HepG2 (cell line): Measurements from ENCODE around the gene SPART. TPM values are rescaled to one million over a fixed set of nuclear protein-coding genes. Genes with fewer than 3 reads are reported as not detected.

Experiments
- ATAC-seq: fragments of 200-7000 bp; cut with Tn5 transposase; 3 replicates; pipeline ENCODE4 v1.9.1; 2020; ENCODE audit warnings: mild to moderate bottlenecking, moderate library complexity
- BruUV-seq: library from RNA; stranded (reverse); fragments of 400-500 nt; replicated peaks from 2 replicates; lab custom pipeline; 2021; lab: Mats Ljungman, UMichigan
- CTCF ChIA-PET: fragments of 300-600 bp; formaldehyde crosslinking; extraction: SDS; loops from one replicate; lab custom pipeline; 2021; ENCODE audit warnings: low total read pairs, inconsistent platforms, low intra/inter-chr PET ratio; lab: Yijun Ruan, JAX
- POLR2A ChIA-PET: fragments of 350-600 bp; sonication (Branson Sonifier 250); formaldehyde crosslinking; loops from one replicate; lab custom pipeline; 2020; ENCODE audit warnings: antibody characterized with exemption, inconsistent platforms; lab: Yijun Ruan, JAX
- DNase-seq: peaks from one replicate; pipeline ENCODE4 v3.0.0-alpha.2; 2015; ENCODE audit warnings: low spot score
- FAIRE-seq: peaks from 3 replicates; lab custom pipeline; 2011; peaks lifted over from hg19 to GRCh38; lab: Jason Lieb, UNC
- H2AFZ ChIP-seq: one replicate; pipeline ENCODE4 v1.6.1; 2011; ENCODE audit warnings: low read length, inconsistent platforms
- H3K27ac ChIP-seq: fragments of 300-600 bp; 3 replicates; pipeline ENCODE4 v1.8.0; 2011; ENCODE audit warnings: mixed run types, mild to moderate bottlenecking, mixed read lengths, low read length, inconsistent platforms; ENCODE audit not compliant: insufficient read depth; ENCODE audit errors: extremely low read length
- H3K27me3 ChIP-seq, 2 experiments: fragments of 200-600 bp in 1 of 2; 2 replicates in 1 of 2; 3 replicates in 1 of 2; pipeline versions ENCODE4 v1.6.0 to v1.8.0; 2011; ENCODE audit warnings: low read length in 2 of 2, mild to moderate bottlenecking in 2 of 2, moderate library complexity in 2 of 2, inconsistent platforms in 1 of 2; ENCODE audit not compliant: insufficient read depth in 2 of 2, control insufficient read depth in 1 of 2
- H3K36me3 ChIP-seq, 2 experiments: fragments of 200-600 bp in 1 of 2; replicated peaks in 1 of 2; 2 replicates in 1 of 2; 3 replicates in 1 of 2; pipeline versions ENCODE4 v1.5.1 to v1.8.0; 2011; ENCODE audit warnings: low read length in 2 of 2, inconsistent platforms in 1 of 2; ENCODE audit not compliant: insufficient read depth in 2 of 2, control insufficient read depth in 1 of 2
- H3K4me1 ChIP-seq: 2 replicates; pipeline ENCODE4 v1.5.1; 2012; ENCODE audit warnings: low read length, inconsistent platforms; ENCODE audit not compliant: insufficient read depth
- H3K4me2 ChIP-seq: 2 replicates; pipeline ENCODE4 v1.6.0; 2011; ENCODE audit warnings: low read depth, low read length, inconsistent platforms
- H3K4me3 ChIP-seq, 3 experiments: fragments of 200-600 bp in 1 of 3; sonication (generic), shearing (Covaris generic) in 1 of 3; replicated peaks in 1 of 3; 2 replicates each; pipeline ENCODE4 v1.5.1; 2011 to 2016; ENCODE audit warnings: low read length in 3 of 3, inconsistent platforms in 2 of 3, low read depth in 2 of 3, mild to moderate bottlenecking in 2 of 3, control low read depth in 1 of 3, mixed read lengths in 1 of 3; ENCODE audit not compliant: insufficient read depth in 1 of 3
- H3K79me2 ChIP-seq: one replicate; pipeline ENCODE4 v1.6.1; 2011; ENCODE audit warnings: low read length, inconsistent platforms; ENCODE audit not compliant: insufficient read depth
- H3K9ac ChIP-seq: 2 replicates; pipeline ENCODE4 v1.6.0; 2011; ENCODE audit warnings: mild to moderate bottlenecking, low read depth, low read length, inconsistent platforms; ENCODE audit not compliant: insufficient read depth
- H3K9me3 ChIP-seq: 2 replicates; pipeline ENCODE4 v1.5.1; 2012; ENCODE audit warnings: mild to moderate bottlenecking, low read length
- H4K20me1 ChIP-seq: 2 replicates; pipeline ENCODE4 v1.6.0; 2011; ENCODE audit warnings: inconsistent platforms, mild to moderate bottlenecking, low read length, moderate library complexity; ENCODE audit not compliant: insufficient read depth
- CTCF ChIP-seq: sonication (generic); formaldehyde crosslinking; IDR thresholded peaks from 2 replicates; pipeline ENCODE4 v1.5.0; 2020; ENCODE audit warnings: mild to moderate bottlenecking, missing genetic modification reagents, moderate library complexity
- SMC3 ChIP-seq: IDR thresholded peaks from 2 replicates; pipeline ENCODE4 v1.6.1; 2011; ENCODE audit warnings: low read length, improper control_type of control experiment
- STAG1 ChIP-seq: sonication (generic); formaldehyde crosslinking; IDR thresholded peaks from 2 replicates; pipeline ENCODE4 v1.4.0; 2020; ENCODE audit warnings: missing genetic modification reagents
- ZNF142 ChIP-seq: sonication (generic); formaldehyde crosslinking; IDR thresholded peaks from 2 replicates; pipeline ENCODE4 v1.4.0; 2020; ENCODE audit warnings: missing genetic modification reagents
- WGBS: methylation state at CpG from one replicate; pipeline ENCODE4 v1.1.6; 2017; ENCODE audit warnings: low lambda C conversion rate; 5-methylcytosine and 5-hydroxymethylcytosine counted together
- in situ Hi-C: cut with HindIII; loops from 2 replicates; pipeline ENCODE4 v1.10.0; 2017; ENCODE audit warnings: low pct_unique_long_range_greater_than_20kb; ENCODE audit not compliant: extremely low pct_ligation_motif_present
- intact Hi-C: fragments of 100-400 bp; cut with micrococcal nuclease; formaldehyde crosslinking; loops from one replicate; pipeline ENCODE4 v1.10.0; 2022; ENCODE audit not compliant: unreplicated experiment
- polyA plus RNA-seq, 8 experiments: library from polyadenylated mRNA; depleted of rRNA in 3 of 8; stranded (reverse) in 7 of 8; unstranded in 1 of 8; fragments of >200 nt; fragmentation: Illumina TruSeq in 4 of 8; extraction: Trizol in 4 of 8; gene quantifications; 2 replicates each; pipeline versions ENCODE4 v1.2.1 to v1.2.3, GENCODE V29; 2011 to 2016; ENCODE audit warnings: low read depth in 4 of 8, missing spikeins in 1 of 8, mixed read lengths in 1 of 8; ENCODE audit not compliant: insufficient read depth in 1 of 8
- total RNA-seq, 5 experiments: library from RNA; depleted of rRNA; stranded (reverse); fragments of >200 nt; fragmentation: Illumina TruSeq; extraction: Trizol; gene quantifications; 2 replicates each; pipeline ENCODE4 v1.2.3, GENCODE V29; 2016; ENCODE audit warnings: low read depth in 1 of 5

Gene SPART
- total and polyA plus RNA-seq, 2 of the 13 experiments (the other 11 are each of a cell fraction or from before 2014, with no cell fraction given) = 8.9 to 28.8 TPM

GRCh38 chr13:36275190-36276002, 70.8 kb downstream of the SPART start:
- peak; percentile 63 for ATAC-seq
- no peak for FAIRE-seq
- peak; percentile 63; the same call in 1 of the 2 replicates for TF ChIP-seq SMC3
- peak; percentile 45; the same call in 1 of the 2 replicates for TF ChIP-seq STAG1 (CRISPR knock-in tag)
- TF ChIP-seq ZNF142 (CRISPR knock-in tag) = no peak
- TF ChIP-seq CTCF (CRISPR knock-in tag) = peak; percentile 46
- H3K27me3 ChIP-seq = no peaks in the 10 kb centered on the region
- H2AFZ ChIP-seq = no peak overlapping the region
- ChIA-PET POLR2A (no interaction called here), CTCF (interaction anchor here (4.4 kb wide), 1 partner anchor 296 kb away, joined by 31 read pairs; no protein-coding TSS in a partner anchor)
- H3K4me3 ChIP-seq = no peak overlapping the region
- H3K4me2 ChIP-seq = no peak overlapping the region
- H3K36me3 ChIP-seq = no peaks in the 10 kb centered on the region
- DNase-seq = peak; percentile 50
- no peaks in the 10 kb centered on the region for H3K79me2 ChIP-seq
- H4K20me1 ChIP-seq = no peaks in the 10 kb centered on the region
- in situ Hi-C loops (loop anchor here (5.0 kb wide), 1 partner anchor 298 kb away; no protein-coding TSS in a partner anchor), intact Hi-C loops (loop anchor here (1.0 kb wide), 1 partner anchor 297 kb away; no protein-coding TSS in a partner anchor)
- WGBS = 1% methylated on average over 3 of the region's 3 CpGs
- no peaks in the 10 kb centered on the region for H3K4me1 ChIP-seq
- no peak overlapping the region for H3K27ac ChIP-seq
- no peak overlapping the region for H3K9ac ChIP-seq
- H3K9me3 ChIP-seq = no peaks in the 10 kb centered on the region
- BruUV-seq = no TSS peak
